Kidney (tissue), 14 donors: ENCODE results near the gene PLXNB1. TPM values are rescaled to one million over a fixed set of nuclear protein-coding genes. Genes with fewer than 3 reads are reported as not detected.

ENCODE experiments used
- DNase-seq, 5 donors: peaks; one replicate each; pipeline ENCODE4 v3.0.0-alpha.2; 2013 to 2020
- FAIRE-seq: peaks from 2 replicates; lab custom pipeline; 2012; peaks lifted over from hg19 to GRCh38; lab: Jason Lieb, UNC
- H3K27ac ChIP-seq, 2 donors: one replicate each; pipeline ENCODE4 v1.7.0; 2013; ENCODE audit warnings: low read depth in 2 of 2, low read length in 2 of 2, inconsistent platforms in 1 of 2
- H3K27me3 ChIP-seq: one replicate; pipeline ENCODE4 v1.7.1; 2013; ENCODE audit warnings: low read length, inconsistent platforms; ENCODE audit not compliant: control insufficient read depth, insufficient read depth
- H3K36me3 ChIP-seq, 3 donors: one replicate each; pipeline versions ENCODE4 v1.7.0 to v1.7.1; 2013; ENCODE audit warnings: low read length in 3 of 3, control low read depth in 1 of 3, inconsistent platforms in 1 of 3; ENCODE audit not compliant: insufficient read depth in 3 of 3, control insufficient read depth in 2 of 3
- H3K4me1 ChIP-seq, 3 donors: one replicate each; pipeline versions ENCODE4 v1.7.0 to v1.7.1; 2013; ENCODE audit warnings: low read length in 3 of 3, inconsistent platforms in 1 of 3, low read depth in 1 of 3; ENCODE audit not compliant: control insufficient read depth in 2 of 3, insufficient read depth in 2 of 3
- H3K4me3 ChIP-seq, 3 donors: one replicate each; pipeline versions ENCODE4 v1.7.0 to v1.8.1; 2013; ENCODE audit warnings: low read length in 3 of 3, control low read depth in 1 of 3, inconsistent platforms in 1 of 3
- H3K9ac ChIP-seq, 3 donors: one replicate each; pipeline versions ENCODE4 v1.7.0 to v1.7.1; 2013; ENCODE audit warnings: low read length in 3 of 3, control low read depth in 1 of 3, inconsistent platforms in 1 of 3
- H3K9me3 ChIP-seq, 3 donors: one replicate each; pipeline versions ENCODE4 v1.7.0 to v1.7.1; 2013; ENCODE audit warnings: low read length in 3 of 3, control low read depth in 1 of 3, inconsistent platforms in 1 of 3; ENCODE audit not compliant: control insufficient read depth in 2 of 3, insufficient read depth in 1 of 3
- CTCF ChIP-seq: IDR thresholded peaks from 3 replicates; pipeline ENCODE4 v1.5.1; 2012; ENCODE audit warnings: mild to moderate bottlenecking, moderate library complexity, borderline replicate concordance; ENCODE audit not compliant: insufficient read depth; ENCODE audit errors: extremely low read depth
- intact Hi-C: fragments of 100-400 bp; cut with DNase I; formaldehyde crosslinking; loops from one replicate; pipeline ENCODE4 v1.11.1; 2022
- polyA plus RNA-seq: library from polyadenylated mRNA; stranded (reverse); fragments of 350-450 nt; fragmentation: Illumina TruSeq; extraction: RNeasy Lipid Tissue Mini Kit (QIAGEN cat#74804); gene quantifications from one replicate; pipeline ENCODE4 v1.2.3, GENCODE V29; 2014; ENCODE audit warnings: low read depth, low replicate concordance; ENCODE audit not compliant: insufficient read depth
- total RNA-seq: library from RNA; stranded (reverse); fragmentation: NEBNext Ultra II Directional; extraction: Animal tissue kit (Norgen Biotek cat#: 25700); gene quantifications from one replicate; pipeline ENCODE4 v1.2.1, GENCODE V29; 2021
- donor health status: control.
- donor health status: control.
- donor health status: control.
- donor health status: control.
- donor health status: control.
- donor health status: DM: yes; HTN: yes; CAD: no.
- donor health status: Normal renal cell carcinoma (clear cell type).

PLXNB1 gene
- total and polyA plus RNA-seq, 2 donors from 2014 or later = 101 to 224 TPM

- Histone ChIP-seq H3K4me1 (peaks cover 0 to 46% (median 23%) of the 10 kb centered on the region in 3 donors), H3K36me3 (peaks cover 0 to 10% (median 5%) of the 10 kb centered on the region in 3 donors), H3K9ac (no peak overlapping the region), H3K4me3 (no peak overlapping the region), H3K27me3 (no peaks in the 10 kb centered on the region), H3K9me3 (no peaks in the 10 kb centered on the region), H3K27ac (peak overlapping the region in 1 of 2 donors; percentile 6)
- no peak for TF ChIP-seq CTCF
- no peak for FAIRE-seq
- intact Hi-C loops = loop anchor here (5.0 kb wide), 1 partner anchor 34 kb away; the partner anchor contains the start of gene SHISA5
- DNase-seq = no peak
These were observed 38.4 kb upstream of the PLXNB1 start for GRCh38 chr3:48468329-48468731.

GRCh38 chr3:48467473-48468267 is 37.8 kb upstream of the PLXNB1 start:
- Histone ChIP-seq H3K9ac (peak overlapping the region in 1 of 3 donors; percentile 78), H3K27ac (peak overlapping the region; percentile 99 to 100), H3K4me3 (peak overlapping the region in 1 of 3 donors; percentile 84), H3K36me3 (peaks cover 0 to 10% (median 5%) of the 10 kb centered on the region in 3 donors), H3K27me3 (no peaks in the 10 kb centered on the region), H3K9me3 (no peaks in the 10 kb centered on the region), H3K4me1 (peaks cover 0 to 43% (median 23%) of the 10 kb centered on the region in 3 donors)
- TF ChIP-seq CTCF = no peak
- intact Hi-C loops = loop anchor here (5.0 kb wide), 1 partner anchor 35 kb away; the partner anchor contains the start of gene SHISA5
- DNase-seq (no peak), FAIRE-seq (no peak)

GRCh38 chr3:48467110-48467454 is 37.2 kb upstream of the PLXNB1 start:
- DNase-seq = peak in 1 of 5 donors; percentile 68
- Histone ChIP-seq H3K4me3 (peak overlapping the region in 2 of 3 donors; percentile 80 to 84), H3K36me3 (peaks cover 0 to 10% (median 5%) of the 10 kb centered on the region in 3 donors), H3K4me1 (peaks cover 0 to 43% (median 23%) of the 10 kb centered on the region in 3 donors), H3K9me3 (no peaks in the 10 kb centered on the region), H3K27me3 (no peaks in the 10 kb centered on the region), H3K9ac (peak overlapping the region in 2 of 3 donors; percentile 78 to 88), H3K27ac (peak overlapping the region; percentile 99 to 100)
- intact Hi-C loops = loop anchor here (5.0 kb wide), 1 partner anchor 35 kb away; the partner anchor contains the start of gene SHISA5
- FAIRE-seq = no peak
- TF ChIP-seq CTCF = no peak
